Measurements from ENCODE around the gene ESPN. TPM values are rescaled to one million over a fixed set of nuclear protein-coding genes. Genes with fewer than 3 reads are reported as not detected.

Gene ESPN
- total RNA-seq, 1 experiment from 2014 or later, result 53.1 TPM

DNA sequence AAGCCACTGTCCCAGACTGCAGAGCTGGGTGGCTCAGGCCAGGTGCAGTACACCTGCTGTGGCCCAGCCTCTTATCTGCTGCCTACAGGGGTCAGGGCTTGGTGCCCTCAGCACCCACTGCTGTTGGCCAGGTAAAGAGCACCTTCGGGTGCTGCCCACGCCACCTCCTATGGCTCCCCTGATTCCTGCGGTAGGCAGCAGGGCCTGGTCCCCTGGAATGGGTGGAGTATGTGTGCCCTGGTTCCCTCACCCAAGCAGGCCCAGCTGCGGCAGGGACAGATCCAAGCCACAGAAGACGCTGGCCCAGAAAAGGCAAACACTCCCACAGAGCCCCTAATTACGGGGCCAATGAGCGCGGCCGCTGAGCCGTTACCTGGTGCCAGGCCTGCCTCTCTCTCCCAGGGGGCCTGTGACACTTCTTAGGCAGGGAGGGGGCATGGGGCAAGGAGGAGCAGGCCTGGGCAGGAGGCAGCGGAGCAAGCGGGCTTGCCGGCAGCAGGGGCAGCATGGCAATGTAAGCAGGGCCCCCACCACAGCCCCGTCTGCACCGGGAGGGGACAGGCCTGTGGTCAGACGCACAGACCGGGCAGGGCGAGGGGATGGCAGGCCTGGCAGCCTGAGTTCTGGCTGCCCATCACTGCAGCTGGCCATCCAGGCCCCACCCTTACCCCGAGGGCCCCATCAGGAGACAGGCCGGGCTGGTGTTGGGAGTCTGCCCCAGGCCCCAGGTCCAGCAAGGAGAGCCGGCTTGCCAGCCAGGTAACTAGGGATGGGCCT lies 19.0 kb downstream of the ESPN start:
- Mint-ChIP-seq H3K36me3 (ENCODE audit: insufficient read depth in 1 of 3, low read depth in 3 of 3) (no peaks in the 10 kb centered on the region; a peak in 1 of 7 replicates), H3K27ac (no peak overlapping the region), H3K4me3 (no peak overlapping the region), H3K4me1 (peaks cover 26 to 35% of the 10 kb centered on the region in 2 experiments), H3K27me3 (ENCODE audit: low read depth) (peaks cover 30% of the 10 kb centered on the region), H3K9me3 (no peaks in the 10 kb centered on the region; a peak in 1 of 5 replicates)
- no peak overlapping the region for H3T11ph ChIP-seq (ENCODE audit: low read length)
- H3K18ac ChIP-seq (ENCODE audit: insufficient read length, low read depth, low read length), result no peak overlapping the region
- no peak overlapping the region for H4K91ac ChIP-seq (ENCODE audit: insufficient read length, low read depth, low read length)
- no peaks in the 10 kb centered on the region for H3K79me1 ChIP-seq (ENCODE audit: insufficient read depth, low read depth, low read length, poor library complexity, severe bottlenecking)
- H3K9ac ChIP-seq (ENCODE audit: extremely low read depth, insufficient read length, low read length), result no peak overlapping the region
- H4K20me1 ChIP-seq (ENCODE audit: control insufficient read depth, insufficient read depth, insufficient read length), result no peaks in the 10 kb centered on the region
- H3K79me2 ChIP-seq (ENCODE audit: insufficient read depth, low read length), result no peaks in the 10 kb centered on the region
- no peak overlapping the region for H2BK12ac ChIP-seq (ENCODE audit: insufficient read length, low read depth, low read length)
- no peak overlapping the region for H3K56ac ChIP-seq (ENCODE audit: insufficient read length, low read depth, low read length)
- H2BK120ac ChIP-seq (ENCODE audit: low read depth, low read length, poor library complexity, severe bottlenecking), result no peak overlapping the region
- H3K4me2 ChIP-seq (ENCODE audit: insufficient read depth, insufficient read length, low read length), result no peak overlapping the region
- WGBS (ENCODE audit: extremely low coverage, insufficient read length, low lambda C conversion rate), result no CpG with 5 or more reads among the region's 21 CpGs
- no peak overlapping the region for H2BK15ac ChIP-seq (ENCODE audit: low read depth, low read length)
- H2BK20ac ChIP-seq (ENCODE audit: low read depth, low read length, poor library complexity, severe bottlenecking), result no peak overlapping the region
- H2AK5ac ChIP-seq (ENCODE audit: insufficient read length, low read length), result no peak overlapping the region
- TF ChIP-seq, protein P1, sequence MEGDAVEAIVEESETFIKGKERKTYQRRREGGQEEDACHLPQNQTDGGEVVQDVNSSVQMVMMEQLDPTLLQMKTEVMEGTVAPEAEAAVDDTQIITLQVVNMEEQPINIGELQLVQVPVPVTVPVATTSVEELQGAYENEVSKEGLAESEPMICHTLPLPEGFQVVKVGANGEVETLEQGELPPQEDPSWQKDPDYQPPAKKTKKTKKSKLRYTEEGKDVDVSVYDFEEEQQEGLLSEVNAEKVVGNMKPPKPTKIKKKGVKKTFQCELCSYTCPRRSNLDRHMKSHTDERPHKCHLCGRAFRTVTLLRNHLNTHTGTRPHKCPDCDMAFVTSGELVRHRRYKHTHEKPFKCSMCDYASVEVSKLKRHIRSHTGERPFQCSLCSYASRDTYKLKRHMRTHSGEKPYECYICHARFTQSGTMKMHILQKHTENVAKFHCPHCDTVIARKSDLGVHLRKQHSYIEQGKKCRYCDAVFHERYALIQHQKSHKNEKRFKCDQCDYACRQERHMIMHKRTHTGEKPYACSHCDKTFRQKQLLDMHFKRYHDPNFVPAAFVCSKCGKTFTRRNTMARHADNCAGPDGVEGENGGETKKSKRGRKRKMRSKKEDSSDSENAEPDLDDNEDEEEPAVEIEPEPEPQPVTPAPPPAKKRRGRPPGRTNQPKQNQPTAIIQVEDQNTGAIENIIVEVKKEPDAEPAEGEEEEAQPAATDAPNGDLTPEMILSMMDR (conservative IDR thresholded peaks at IDR 0.05), result no peak
- H3K4ac ChIP-seq (ENCODE audit: low read depth, low read length), result no peak overlapping the region
- H3K9me3 ChIP-seq (ENCODE audit: control insufficient read depth, low read depth, low read length), result no peaks in the 10 kb centered on the region
- H4K5ac ChIP-seq (ENCODE audit: insufficient read length, low read depth, low read length), result no peak overlapping the region
- peaks cover 8% of the 10 kb centered on the region for H3K23me2 ChIP-seq (ENCODE audit: insufficient read length, low read depth, low read length, poor library complexity, severe bottlenecking)
- no peak overlapping the region for H3K27ac ChIP-seq (ENCODE audit: insufficient read length, low read depth, low read length)
- no peak overlapping the region for H2BK5ac ChIP-seq (ENCODE audit: insufficient read length, low read length)
- no peak overlapping the region for H3K14ac ChIP-seq (ENCODE audit: insufficient read depth, low read length)
- H3K4me1 ChIP-seq (ENCODE audit: insufficient read depth, low read length), result no peaks in the 10 kb centered on the region; the same call in 1 of the 2 replicates
- no peak overlapping the region for H2AFZ ChIP-seq (ENCODE audit: low read length)
- H3K23ac ChIP-seq (ENCODE audit: insufficient read length, low read depth, low read length), result no peak overlapping the region
- H3K27me3 ChIP-seq (ENCODE audit: insufficient read depth, low read length), result peaks cover 4% of the 10 kb centered on the region; the same call in 1 of the 2 replicates
- no peak overlapping the region for H4K8ac ChIP-seq (replicated peaks; ENCODE audit: insufficient read length, low read depth, low read length)
- DNase-seq, result no peak
